Endodermal cell (in vitro differentiated cells): ENCODE results near the gene UMODL1. TPM values are rescaled to one million over a fixed set of nuclear protein-coding genes. Genes with fewer than 3 reads are reported as not detected.

Experiments used
- DNase-seq: peaks from one replicate; pipeline ENCODE4 v3.0.0-alpha.2; 2017
- H3K27ac ChIP-seq: 2 replicates; pipeline ENCODE4 v1.5.1; 2013; ENCODE audit warnings: mild to moderate bottlenecking, low read depth, low read length, moderate library complexity
- H3K27me3 ChIP-seq: 2 replicates; pipeline ENCODE4 v1.6.1; 2013; ENCODE audit warnings: mild to moderate bottlenecking, low read length, moderate library complexity; ENCODE audit not compliant: insufficient read depth, control insufficient read depth, poor library complexity, severe bottlenecking
- H3K36me3 ChIP-seq: 2 replicates; pipeline ENCODE4 v1.7.0; 2013; ENCODE audit warnings: mild to moderate bottlenecking, low read length, moderate library complexity; ENCODE audit not compliant: control insufficient read depth, insufficient read depth
- H3K4me1 ChIP-seq: one replicate; pipeline ENCODE4 v1.7.0; 2013; ENCODE audit warnings: low read length; ENCODE audit not compliant: control insufficient read depth, insufficient read depth
- H3K4me3 ChIP-seq: 2 replicates; pipeline ENCODE4 v1.5.1; 2013; ENCODE audit warnings: mild to moderate bottlenecking, low read length, moderate library complexity
- H3K9ac ChIP-seq: 2 replicates; pipeline ENCODE4 v1.6.1; 2013; ENCODE audit warnings: mild to moderate bottlenecking, low read length, moderate library complexity; ENCODE audit not compliant: poor library complexity, severe bottlenecking; ENCODE audit errors: extremely low read depth
- H3K9me3 ChIP-seq: 2 replicates; pipeline ENCODE4 v1.6.1; 2013; ENCODE audit warnings: mild to moderate bottlenecking, low read length, moderate library complexity; ENCODE audit not compliant: control insufficient read depth
- H3K27ac Mint-ChIP-seq: 2 replicates; pipeline ENCODE4 v1.8.0; 2020; ENCODE audit warnings: mixed read lengths
- H3K27me3 Mint-ChIP-seq: 2 replicates; pipeline ENCODE4 v1.8.0; 2021; ENCODE audit warnings: mild to moderate bottlenecking, mixed read lengths; ENCODE audit not compliant: insufficient read depth
- H3K36me3 Mint-ChIP-seq: 2 replicates; pipeline ENCODE4 v1.8.0; 2020; ENCODE audit warnings: low read depth, mixed read lengths
- H3K4me1 Mint-ChIP-seq: 2 replicates; pipeline ENCODE4 v1.8.0; 2020; ENCODE audit warnings: mixed read lengths
- H3K4me3 Mint-ChIP-seq: 2 replicates; pipeline ENCODE4 v1.8.0; 2020; ENCODE audit warnings: mild to moderate bottlenecking, moderate library complexity, mixed read lengths
- H3K9me3 Mint-ChIP-seq: 2 replicates; pipeline ENCODE4 v1.8.0; 2020; ENCODE audit warnings: mild to moderate bottlenecking, mixed read lengths
- WGBS, 2 experiments: methylation state at CpG; one replicate each; pipeline versions ENCODE4 v1.1.5 to v1.1.7; 2013; ENCODE audit warnings: missing lambda C conversion rate in 2 of 2, mixed read lengths in 1 of 2; ENCODE audit not compliant: insufficient coverage in 1 of 2, insufficient read length in 1 of 2; 5-methylcytosine and 5-hydroxymethylcytosine counted together
- total RNA-seq, 2 donors: library from RNA; stranded (reverse); fragmentation: NEBNext Ultra II Directional in 1 of 2; extraction: Animal tissue kit (Norgen Biotek cat#: 25700) in 1 of 2; gene quantifications; 2 replicates in 1 of 2; 3 replicates in 1 of 2; pipeline ENCODE4 v1.2.1, GENCODE V29; 2021
- TF ChIP-seq, protein P1 (sequence below): fragments of 200-600 bp; sonication (generic); conservative IDR thresholded peaks from 2 replicates; pipeline ENCODE4 v1.5.0; 2021; ENCODE audit warnings: antibody characterized with exemption, mild to moderate bottlenecking

The UMODL1 gene
- total RNA-seq, 2 donors from 2014 or later = 0.24 to 0.49 TPM

DNA sequence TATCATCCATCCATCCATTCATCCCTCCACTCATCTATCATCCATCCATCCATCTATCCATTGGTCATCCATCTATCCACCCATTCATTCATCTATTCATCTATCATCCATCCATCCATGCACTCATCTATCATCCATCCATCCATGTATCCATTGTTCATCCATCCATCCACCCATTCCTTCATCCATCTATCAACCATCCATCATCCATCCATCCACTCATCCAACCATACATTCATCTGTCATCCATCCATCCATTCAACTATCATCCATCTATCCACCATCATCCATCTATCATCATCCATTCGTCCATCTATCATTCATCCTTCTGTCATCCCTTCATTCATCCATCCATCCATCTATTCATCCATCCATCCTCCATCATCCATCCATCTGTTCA lies 61.1 kb downstream of the UMODL1 start:
- DNase-seq = no peak
- Histone ChIP-seq H3K36me3 (no peaks in the 10 kb centered on the region), H3K4me3 (no peak overlapping the region), H3K9me3 (no peaks in the 10 kb centered on the region), H3K4me1 (no peaks in the 10 kb centered on the region), H3K27ac (no peak overlapping the region), H3K9ac (no peak overlapping the region), H3K27me3 (no peaks in the 10 kb centered on the region)
- Mint-ChIP-seq H3K27ac (no peak overlapping the region), H3K4me1 (no peaks in the 10 kb centered on the region), H3K36me3 (no peaks in the 10 kb centered on the region), H3K9me3 (no peaks in the 10 kb centered on the region), H3K27me3 (no peaks in the 10 kb centered on the region), H3K4me3 (no peak overlapping the region)
- 91 to 93% methylated on average over 1 of the region's 1 CpG for WGBS, 2 experiments
- TF ChIP-seq, protein P1, sequence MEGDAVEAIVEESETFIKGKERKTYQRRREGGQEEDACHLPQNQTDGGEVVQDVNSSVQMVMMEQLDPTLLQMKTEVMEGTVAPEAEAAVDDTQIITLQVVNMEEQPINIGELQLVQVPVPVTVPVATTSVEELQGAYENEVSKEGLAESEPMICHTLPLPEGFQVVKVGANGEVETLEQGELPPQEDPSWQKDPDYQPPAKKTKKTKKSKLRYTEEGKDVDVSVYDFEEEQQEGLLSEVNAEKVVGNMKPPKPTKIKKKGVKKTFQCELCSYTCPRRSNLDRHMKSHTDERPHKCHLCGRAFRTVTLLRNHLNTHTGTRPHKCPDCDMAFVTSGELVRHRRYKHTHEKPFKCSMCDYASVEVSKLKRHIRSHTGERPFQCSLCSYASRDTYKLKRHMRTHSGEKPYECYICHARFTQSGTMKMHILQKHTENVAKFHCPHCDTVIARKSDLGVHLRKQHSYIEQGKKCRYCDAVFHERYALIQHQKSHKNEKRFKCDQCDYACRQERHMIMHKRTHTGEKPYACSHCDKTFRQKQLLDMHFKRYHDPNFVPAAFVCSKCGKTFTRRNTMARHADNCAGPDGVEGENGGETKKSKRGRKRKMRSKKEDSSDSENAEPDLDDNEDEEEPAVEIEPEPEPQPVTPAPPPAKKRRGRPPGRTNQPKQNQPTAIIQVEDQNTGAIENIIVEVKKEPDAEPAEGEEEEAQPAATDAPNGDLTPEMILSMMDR = no peak

DNA sequence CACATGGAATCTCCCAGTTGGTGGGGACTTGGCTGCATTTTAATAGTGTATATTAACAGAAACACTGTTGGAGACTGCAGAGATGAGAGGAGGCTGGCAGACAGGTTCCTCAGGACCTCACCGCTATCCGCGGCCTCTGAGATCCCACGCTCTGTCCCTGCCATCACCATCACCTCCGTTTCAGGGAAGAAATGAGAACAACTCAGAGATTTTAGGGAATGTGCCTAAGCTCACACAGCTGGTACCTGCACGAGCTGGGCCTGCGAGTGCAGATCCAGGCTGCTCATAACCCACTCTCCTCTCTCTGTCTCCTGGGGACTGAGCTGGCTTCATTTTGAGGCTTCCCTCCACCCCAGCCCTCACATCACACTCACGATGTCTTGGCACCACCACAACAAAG lies 62.0 kb downstream of the UMODL1 start:
- no peaks in the 10 kb centered on the region for H3K36me3 Mint-ChIP-seq
- no peak for DNase-seq
- Histone ChIP-seq H3K27me3 (no peaks in the 10 kb centered on the region), H3K4me1 (no peaks in the 10 kb centered on the region), H3K9ac (no peak overlapping the region), H3K4me3 (no peak overlapping the region), H3K27ac (no peak overlapping the region), H3K9me3 (no peaks in the 10 kb centered on the region), H3K36me3 (no peaks in the 10 kb centered on the region)
- H3K4me1 Mint-ChIP-seq = no peaks in the 10 kb centered on the region
- no peak overlapping the region for H3K4me3 Mint-ChIP-seq
- no peak overlapping the region for H3K27ac Mint-ChIP-seq
- TF ChIP-seq, protein P1 = no peak
- H3K9me3 Mint-ChIP-seq = no peaks in the 10 kb centered on the region
- 92 to 96% methylated on average over 6 to 8 of the region's 8 CpGs for WGBS, 2 experiments
- H3K27me3 Mint-ChIP-seq = no peaks in the 10 kb centered on the region

DNA sequence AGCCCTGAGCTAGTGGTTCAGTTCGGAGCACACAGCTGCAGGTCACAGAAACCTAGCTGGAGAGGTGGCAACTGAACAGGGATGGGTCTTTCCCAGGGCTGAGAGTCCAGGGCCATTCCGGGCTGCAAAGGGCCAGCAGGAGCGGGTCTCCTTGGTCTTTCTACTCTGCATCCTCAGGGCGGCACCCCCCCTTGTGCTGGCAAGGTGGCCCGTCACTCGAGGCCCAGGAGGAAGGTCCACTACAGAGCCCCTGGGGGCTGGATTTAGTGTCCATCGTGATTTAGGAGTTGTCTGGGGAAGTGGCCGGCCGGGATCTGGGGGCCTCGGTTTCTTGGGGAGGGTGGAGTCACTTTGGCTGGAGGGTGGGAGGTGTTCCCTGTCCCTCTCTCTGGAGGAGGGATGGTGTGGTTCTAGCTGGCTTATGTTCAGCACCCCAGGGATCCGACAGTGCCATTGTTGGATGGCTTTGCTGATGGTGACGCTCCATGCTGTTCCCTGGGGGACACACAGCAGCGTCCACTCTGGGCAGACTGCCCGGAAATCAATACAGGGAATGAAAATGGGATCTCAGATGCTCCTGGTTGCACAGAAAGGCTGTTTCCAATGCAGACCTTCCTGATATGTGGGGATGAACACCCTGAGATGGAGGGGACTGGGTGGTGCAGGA lies 64.4 kb downstream of the UMODL1 start:
- Mint-ChIP-seq H3K4me3 (no peak overlapping the region), H3K36me3 (no peaks in the 10 kb centered on the region), H3K9me3 (no peaks in the 10 kb centered on the region), H3K27me3 (no peaks in the 10 kb centered on the region), H3K27ac (no peak overlapping the region), H3K4me1 (no peaks in the 10 kb centered on the region)
- no peaks in the 10 kb centered on the region for H3K4me1 ChIP-seq
- no peaks in the 10 kb centered on the region for H3K27me3 ChIP-seq
- H3K4me3 ChIP-seq = no peak overlapping the region
- no peaks in the 10 kb centered on the region for H3K36me3 ChIP-seq
- no peak for DNase-seq
- no peak overlapping the region for H3K9ac ChIP-seq
- 91 to 94% methylated on average over 7 to 14 of the region's 14 CpGs for WGBS, 2 experiments
- TF ChIP-seq, protein P1 = no peak
- H3K9me3 ChIP-seq = no peaks in the 10 kb centered on the region
- H3K27ac ChIP-seq = no peak overlapping the region
